ENCODE measurements around the gene NPAS3.

DNA sequence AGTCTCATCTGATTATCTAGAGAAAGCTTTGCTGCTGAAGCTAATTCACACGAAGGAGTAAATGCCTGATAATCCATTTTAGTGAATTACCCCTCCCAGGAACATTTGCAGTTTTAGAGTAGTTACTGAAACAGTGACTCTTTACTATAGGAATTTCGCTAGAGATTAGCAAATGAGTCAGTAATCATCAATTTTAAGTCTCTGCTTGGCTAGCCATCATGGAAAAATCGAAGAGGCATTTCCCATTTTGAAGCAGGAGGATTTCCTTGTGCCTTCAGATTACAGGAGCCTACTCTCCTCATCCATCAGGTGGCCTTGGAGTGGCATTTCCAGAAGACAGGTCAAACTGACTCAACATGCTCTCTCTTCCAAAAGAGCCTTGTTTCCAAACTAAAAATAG is 857.7 kb downstream of the NPAS3 start:
- TF ChIP-seq POLR2AphosphoS5 (IDR thresholded peaks at IDR 0.05; ENCODE audit: low read depth, low read length): no peak
- TF ChIP-seq SIN3A (IDR thresholded peaks at IDR 0.05; ENCODE audit: borderline replicate concordance, insufficient read depth, low read length): no peak
- TF ChIP-seq TAF1 (IDR thresholded peaks at IDR 0.05; ENCODE audit: borderline replicate concordance, insufficient read depth, low read length): no peak
- TF ChIP-seq, protein P1, sequence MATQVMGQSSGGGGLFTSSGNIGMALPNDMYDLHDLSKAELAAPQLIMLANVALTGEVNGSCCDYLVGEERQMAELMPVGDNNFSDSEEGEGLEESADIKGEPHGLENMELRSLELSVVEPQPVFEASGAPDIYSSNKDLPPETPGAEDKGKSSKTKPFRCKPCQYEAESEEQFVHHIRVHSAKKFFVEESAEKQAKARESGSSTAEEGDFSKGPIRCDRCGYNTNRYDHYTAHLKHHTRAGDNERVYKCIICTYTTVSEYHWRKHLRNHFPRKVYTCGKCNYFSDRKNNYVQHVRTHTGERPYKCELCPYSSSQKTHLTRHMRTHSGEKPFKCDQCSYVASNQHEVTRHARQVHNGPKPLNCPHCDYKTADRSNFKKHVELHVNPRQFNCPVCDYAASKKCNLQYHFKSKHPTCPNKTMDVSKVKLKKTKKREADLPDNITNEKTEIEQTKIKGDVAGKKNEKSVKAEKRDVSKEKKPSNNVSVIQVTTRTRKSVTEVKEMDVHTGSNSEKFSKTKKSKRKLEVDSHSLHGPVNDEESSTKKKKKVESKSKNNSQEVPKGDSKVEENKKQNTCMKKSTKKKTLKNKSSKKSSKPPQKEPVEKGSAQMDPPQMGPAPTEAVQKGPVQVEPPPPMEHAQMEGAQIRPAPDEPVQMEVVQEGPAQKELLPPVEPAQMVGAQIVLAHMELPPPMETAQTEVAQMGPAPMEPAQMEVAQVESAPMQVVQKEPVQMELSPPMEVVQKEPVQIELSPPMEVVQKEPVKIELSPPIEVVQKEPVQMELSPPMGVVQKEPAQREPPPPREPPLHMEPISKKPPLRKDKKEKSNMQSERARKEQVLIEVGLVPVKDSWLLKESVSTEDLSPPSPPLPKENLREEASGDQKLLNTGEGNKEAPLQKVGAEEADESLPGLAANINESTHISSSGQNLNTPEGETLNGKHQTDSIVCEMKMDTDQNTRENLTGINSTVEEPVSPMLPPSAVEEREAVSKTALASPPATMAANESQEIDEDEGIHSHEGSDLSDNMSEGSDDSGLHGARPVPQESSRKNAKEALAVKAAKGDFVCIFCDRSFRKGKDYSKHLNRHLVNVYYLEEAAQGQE (IDR thresholded peaks at IDR 0.05; ENCODE audit: insufficient read depth in 1 of 2, low read depth in 2 of 2, low read length in 2 of 2): no peak

All from PFSK-1 (cell line).